Activated CD4-positive, alpha-beta T cell treated with anti-CD3 and anti-CD28 coated beads, Interleukin-10, Interleukin-2, amounts not matched to agents 100 ng/mL and 50 ng/mL, durations not matched to agents 16 hours and 8 hours (primary cell): Measurements from ENCODE around the gene KCTD13.
A peak's percentile ranks its signal among the peaks of the same experiment; 100 is the strongest.
"Not testable (repeated sequence)": the region's sequence is repeated elsewhere in the genome, so short reads cannot be mapped to it uniquely, and the experiment has no call there.

Experiments used
- DNase-seq: peaks from one replicate; pipeline ENCODE4 v3.0.0-alpha.2; 2020

The KCTD13 gene

GRCh38 chr16:29925781-29926710, at the start of gene KCTD13:
Gene KCTD13 (minus strand): TSS chr16:29926226. CDS start chr16:29926033, 193 bp downstream.
- DNase-seq, result peak; percentile 92

GRCh38 chr16:29975134-29975538, 49.1 kb upstream of the KCTD13 start:
- no peak for DNase-seq

- peak; percentile 29 for DNase-seq
These were observed 48.5 kb upstream of the KCTD13 start for GRCh38 chr16:29974291-29975133.

GRCh38 chr16:29973384-29974246, 47.6 kb upstream of the KCTD13 start, which contains the start of gene TAOK2:
Gene TAOK2 (plus strand): TSS chr16:29973868. CDS start chr16:29977773, 3,905 bp downstream.
- DNase-seq, result peak; percentile 99

GRCh38 chr16:29972992-29973383, 47.0 kb upstream of the KCTD13 start:
- no peak for DNase-seq

GRCh38 chr16:29972500-29972899, 46.5 kb upstream of the KCTD13 start:
- DNase-seq, result no peak

- DNase-seq, result no peak
These were observed 45.3 kb upstream of the KCTD13 start for GRCh38 chr16:29971304-29971703.

GRCh38 chr16:29968205-29968604, 42.2 kb upstream of the KCTD13 start:
- no peak for DNase-seq

- no peak for DNase-seq
These were observed 37.2 kb upstream of the KCTD13 start for GRCh38 chr16:29963021-29963743.

- no peak for DNase-seq
These were observed 36.4 kb upstream of the KCTD13 start for GRCh38 chr16:29962344-29962994.

GRCh38 chr16:29961479-29962343, 35.7 kb upstream of the KCTD13 start, which contains the start of gene TMEM219:
Gene TMEM219 (plus strand): TSS chr16:29962079. CDS start chr16:29963144, 1,065 bp downstream.
- DNase-seq, result peak; percentile 95

- no peak for DNase-seq
These were observed 35.1 kb upstream of the KCTD13 start for GRCh38 chr16:29961127-29961478.

- not testable (repeated sequence) for DNase-seq
These were observed 33.8 kb upstream of the KCTD13 start for GRCh38 chr16:29959821-29960220.

GRCh38 chr16:29959293-29959692, 33.3 kb upstream of the KCTD13 start:
- no peak for DNase-seq

- DNase-seq, result no peak
These were observed 32.7 kb upstream of the KCTD13 start for GRCh38 chr16:29958756-29959155.

GRCh38 chr16:29951625-29952365, 25.8 kb upstream of the KCTD13 start:
- DNase-seq, result no peak

- no peak for DNase-seq
These were observed 24.9 kb upstream of the KCTD13 start for GRCh38 chr16:29950806-29951461.

GRCh38 chr16:29947897-29948296, 21.9 kb upstream of the KCTD13 start:
- DNase-seq, result no peak
